Measurements from ENCODE around the gene GOLGA8H. TPM values are rescaled to one million over a fixed set of nuclear protein-coding genes. Genes with fewer than 3 reads are reported as not detected.
"Not testable (repeated sequence)": the region's sequence is repeated elsewhere in the genome, so short reads cannot be mapped to it uniquely, and the experiment has no call there.

Gene GOLGA8H, protein sequence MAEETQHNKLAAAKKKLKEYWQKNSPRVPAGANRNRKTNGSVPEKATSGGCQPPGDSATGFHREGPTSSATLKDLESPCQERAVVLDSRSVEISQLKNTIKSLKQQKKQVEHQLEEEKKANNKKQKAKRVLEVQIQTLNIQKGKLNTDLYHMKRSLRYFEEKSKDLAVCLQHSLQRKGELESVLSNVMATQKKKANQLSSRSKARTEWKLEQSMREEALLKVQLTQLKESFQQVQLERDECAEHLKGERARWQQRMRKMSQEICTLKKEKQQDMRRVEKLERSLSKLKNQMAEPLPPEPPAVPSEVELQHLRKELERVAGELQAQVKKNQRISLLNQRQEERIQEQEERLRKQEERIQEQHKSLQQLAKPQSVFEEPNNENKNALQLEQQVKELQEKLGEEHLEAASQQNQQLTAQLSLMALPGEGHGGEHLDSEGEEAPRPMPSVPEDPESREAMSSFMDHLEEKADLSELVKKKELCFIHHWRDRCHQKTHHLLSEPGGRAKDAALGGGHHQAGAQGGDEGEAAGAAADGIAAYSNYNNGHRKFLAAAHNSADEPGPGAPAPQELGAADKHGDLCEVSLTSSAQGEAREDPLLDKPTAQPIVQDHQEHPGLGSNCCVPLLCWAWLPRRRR
- total RNA-seq: 1 to 10 TPM in 1 of 2 donors, under 1 TPM in 1; 0.55 to 1.1 TPM
- 1 to 10 TPM; 1.3 to 2.4 (median 2.1) TPM for polyA plus RNA-seq (ENCODE audit: insufficient read length in 6 of 6)
- long read RNA-seq, donor 1: 0 reads
- long read RNA-seq, donor 2: 0 reads
- long read RNA-seq, donor 3: 0 reads
- long read RNA-seq, donor 4: 0 reads
- long read RNA-seq, donor 5: 0 reads
- long read RNA-seq, donor 6: 0 reads
- long read RNA-seq, donor 7: 0 reads
- long read RNA-seq, donor 8: 0 reads
- long read RNA-seq, donor 9: 0 reads
- long read RNA-seq, donor 10: 0 reads
- long read RNA-seq, donor 11: 0 reads
- long read RNA-seq, donor 12: 0 reads

DNA sequence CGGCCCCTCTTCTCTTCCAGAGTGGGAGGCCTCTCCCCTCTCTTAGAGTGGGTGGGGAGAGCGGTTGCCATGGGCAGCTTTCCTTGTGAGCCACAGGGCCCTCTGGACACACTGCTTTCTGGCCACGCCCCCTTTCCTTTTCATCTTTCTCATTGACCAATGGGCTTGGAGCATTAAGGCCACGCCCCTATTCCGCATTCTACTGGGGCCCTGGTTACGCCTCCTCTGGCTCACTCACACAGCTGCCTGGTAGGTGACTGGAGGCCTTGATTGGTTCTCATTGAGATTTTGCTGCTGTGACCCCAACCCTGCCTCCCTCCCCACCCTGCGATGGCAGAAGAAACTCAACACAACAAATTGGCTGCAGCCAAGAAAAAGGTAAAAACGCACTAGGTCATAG is at the start of gene GOLGA8H:
Gene GOLGA8H, plus strand, starts transcription at position 233 of the 400 bp plus-strand sequence. Its CDS starts 98 bp downstream, at position 331.
- H3K4me3 ChIP-seq; intact Hi-C loops (cut with DNase I); H3K9me3 ChIP-seq; DNase-seq; H3K4me1 ChIP-seq; H3K36me3 ChIP-seq; ATAC-seq; H3K27me3 ChIP-seq; H3K27ac ChIP-seq: not testable (repeated sequence)

DNA sequence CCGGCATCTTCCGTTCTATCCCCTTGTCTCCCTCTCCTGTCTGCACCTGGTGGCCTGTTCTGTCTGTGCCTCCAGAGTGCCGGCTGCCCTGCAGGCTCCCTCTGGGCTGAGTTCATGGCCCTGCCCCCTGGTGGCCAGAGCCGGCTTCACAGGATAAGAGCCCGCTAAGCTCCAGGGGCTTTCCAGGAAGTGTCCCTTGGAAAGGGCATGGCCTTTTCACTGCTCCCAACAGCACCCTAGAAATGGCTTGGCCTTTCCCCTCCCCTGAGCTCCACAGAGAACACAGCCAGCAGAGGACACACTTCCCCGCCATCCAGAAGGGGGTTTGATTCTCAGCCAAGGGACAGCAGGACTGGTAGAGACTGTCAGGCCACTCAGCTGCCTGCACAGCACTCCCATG is 36.9 kb upstream of the GOLGA8H start:
- H3K27ac ChIP-seq; H3K27me3 ChIP-seq; H3K4me1 ChIP-seq; H3K4me3 ChIP-seq; H3K9me3 ChIP-seq; H3K36me3 ChIP-seq; intact Hi-C loops (cut with DNase I): not testable (repeated sequence)
- ATAC-seq (peak; percentile 64), DNase-seq (peak in 1 of 4 donors; percentile 2)
- TF ChIP-seq, protein P1, sequence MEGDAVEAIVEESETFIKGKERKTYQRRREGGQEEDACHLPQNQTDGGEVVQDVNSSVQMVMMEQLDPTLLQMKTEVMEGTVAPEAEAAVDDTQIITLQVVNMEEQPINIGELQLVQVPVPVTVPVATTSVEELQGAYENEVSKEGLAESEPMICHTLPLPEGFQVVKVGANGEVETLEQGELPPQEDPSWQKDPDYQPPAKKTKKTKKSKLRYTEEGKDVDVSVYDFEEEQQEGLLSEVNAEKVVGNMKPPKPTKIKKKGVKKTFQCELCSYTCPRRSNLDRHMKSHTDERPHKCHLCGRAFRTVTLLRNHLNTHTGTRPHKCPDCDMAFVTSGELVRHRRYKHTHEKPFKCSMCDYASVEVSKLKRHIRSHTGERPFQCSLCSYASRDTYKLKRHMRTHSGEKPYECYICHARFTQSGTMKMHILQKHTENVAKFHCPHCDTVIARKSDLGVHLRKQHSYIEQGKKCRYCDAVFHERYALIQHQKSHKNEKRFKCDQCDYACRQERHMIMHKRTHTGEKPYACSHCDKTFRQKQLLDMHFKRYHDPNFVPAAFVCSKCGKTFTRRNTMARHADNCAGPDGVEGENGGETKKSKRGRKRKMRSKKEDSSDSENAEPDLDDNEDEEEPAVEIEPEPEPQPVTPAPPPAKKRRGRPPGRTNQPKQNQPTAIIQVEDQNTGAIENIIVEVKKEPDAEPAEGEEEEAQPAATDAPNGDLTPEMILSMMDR (IDR thresholded peaks at IDR 0.05): peak in 1 of 2 donors; percentile 63

DNA sequence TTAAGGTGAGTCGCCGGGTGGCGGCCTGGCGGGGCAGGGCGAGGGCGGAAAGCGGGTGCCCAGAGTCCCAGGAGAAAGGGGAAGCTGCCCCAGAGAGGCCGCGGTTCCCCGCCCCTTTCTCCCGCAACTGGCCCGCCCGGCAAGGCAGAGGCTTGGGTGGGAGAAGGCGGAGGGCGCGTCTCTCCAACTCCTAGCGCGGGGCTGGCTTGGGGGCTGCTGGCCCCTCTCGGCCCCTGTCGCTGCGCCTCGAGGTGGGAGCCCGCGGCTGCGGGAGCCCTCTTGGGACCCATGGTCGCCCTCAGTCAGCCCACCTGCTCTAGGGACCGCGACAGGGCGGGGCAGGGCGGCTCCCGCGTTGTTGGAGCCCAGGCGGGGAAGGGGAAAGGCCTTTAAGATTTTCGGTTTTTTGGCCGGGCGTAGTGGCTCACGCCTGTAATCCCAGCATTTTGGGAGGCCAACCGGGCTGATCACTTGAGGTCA is 30.8 kb upstream of the GOLGA8H start:
- DNase-seq; H3K4me1 ChIP-seq; intact Hi-C loops (cut with DNase I); H3K36me3 ChIP-seq; H3K27ac ChIP-seq; H3K9me3 ChIP-seq; H3K27me3 ChIP-seq: not testable (repeated sequence)
- peak overlapping the region in 1 of 2 donors; percentile 37 for H3K4me3 ChIP-seq
- peak; percentile 92 for ATAC-seq

DNA sequence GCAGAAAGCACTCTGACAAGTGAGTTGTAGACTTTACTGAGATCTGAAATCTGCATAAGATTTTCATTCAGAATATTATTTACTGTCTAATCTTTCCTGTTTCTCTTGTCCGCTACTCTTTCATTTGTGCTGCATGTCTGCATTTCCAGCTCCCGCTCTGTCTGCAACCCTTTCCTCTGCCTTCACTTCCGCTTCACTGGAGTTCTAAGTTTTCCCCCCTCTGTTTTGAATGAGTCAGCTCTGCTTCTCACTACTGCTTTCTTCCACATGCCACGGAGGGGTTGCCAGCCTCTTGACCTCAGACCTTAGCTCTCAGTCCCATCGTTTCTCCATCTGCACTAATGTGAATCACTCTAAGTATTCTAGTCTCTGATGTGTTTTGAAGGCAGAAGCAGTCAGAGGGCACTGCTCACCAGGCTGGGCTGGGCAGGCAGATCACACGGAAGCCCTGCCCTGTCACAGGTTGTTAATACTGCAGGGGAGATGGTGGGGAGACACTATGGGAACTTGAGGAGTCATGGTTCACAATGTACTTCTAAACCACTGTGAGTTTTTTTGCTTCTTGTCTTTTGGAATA is 24.3 kb upstream of the GOLGA8H start:
- H3K36me3 ChIP-seq; intact Hi-C loops (cut with DNase I); H3K4me3 ChIP-seq; DNase-seq; H3K9me3 ChIP-seq; H3K27ac ChIP-seq; H3K4me1 ChIP-seq; H3K27me3 ChIP-seq; ATAC-seq: not testable (repeated sequence)

DNA sequence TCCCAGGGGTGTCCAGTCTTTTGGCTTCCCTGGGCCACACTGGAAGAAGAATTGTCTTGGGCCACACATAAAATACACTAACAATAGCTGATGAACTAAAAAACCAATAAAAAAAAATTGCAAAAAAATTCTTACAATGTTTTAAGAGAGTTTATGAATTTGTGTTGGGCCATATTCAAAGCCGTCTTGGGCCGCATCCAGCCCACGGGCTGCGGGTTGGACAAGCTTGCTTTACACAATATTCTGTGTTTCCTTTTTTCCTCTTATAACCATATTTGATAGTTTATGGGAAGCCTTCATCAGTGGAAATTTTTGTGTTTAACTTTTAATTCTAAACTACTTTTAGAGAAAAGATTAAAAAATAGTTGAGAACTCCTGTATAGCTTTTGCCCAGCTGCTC is 23.1 kb upstream of the GOLGA8H start:
- H3K36me3 ChIP-seq; intact Hi-C loops (cut with DNase I); H3K27me3 ChIP-seq; H3K4me1 ChIP-seq; ATAC-seq; H3K9me3 ChIP-seq; H3K27ac ChIP-seq; DNase-seq; H3K4me3 ChIP-seq: not testable (repeated sequence)

DNA sequence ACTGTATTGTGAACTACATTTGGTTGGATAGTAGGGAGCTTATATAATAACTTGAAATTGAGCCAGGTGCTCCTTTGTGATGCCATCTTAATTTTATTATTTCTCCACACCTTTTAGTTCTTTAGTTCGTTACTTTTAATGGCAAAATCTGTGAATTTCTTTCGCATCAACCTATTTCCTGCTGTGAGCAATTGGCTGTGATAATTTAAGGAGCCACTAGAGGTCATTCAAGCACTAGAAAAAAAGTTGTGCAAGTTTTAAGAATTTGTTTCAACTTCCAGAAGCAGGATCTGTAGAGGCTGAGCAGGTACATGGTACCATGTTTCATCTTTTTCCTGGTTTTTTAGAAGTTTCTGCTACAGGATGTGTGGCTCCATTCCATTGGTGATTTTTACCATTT is 4.9 kb upstream of the GOLGA8H start:
- H3K4me1 ChIP-seq; H3K27me3 ChIP-seq; H3K4me3 ChIP-seq; intact Hi-C loops (cut with DNase I); DNase-seq; H3K36me3 ChIP-seq; ATAC-seq; H3K9me3 ChIP-seq; H3K27ac ChIP-seq: not testable (repeated sequence)

DNA sequence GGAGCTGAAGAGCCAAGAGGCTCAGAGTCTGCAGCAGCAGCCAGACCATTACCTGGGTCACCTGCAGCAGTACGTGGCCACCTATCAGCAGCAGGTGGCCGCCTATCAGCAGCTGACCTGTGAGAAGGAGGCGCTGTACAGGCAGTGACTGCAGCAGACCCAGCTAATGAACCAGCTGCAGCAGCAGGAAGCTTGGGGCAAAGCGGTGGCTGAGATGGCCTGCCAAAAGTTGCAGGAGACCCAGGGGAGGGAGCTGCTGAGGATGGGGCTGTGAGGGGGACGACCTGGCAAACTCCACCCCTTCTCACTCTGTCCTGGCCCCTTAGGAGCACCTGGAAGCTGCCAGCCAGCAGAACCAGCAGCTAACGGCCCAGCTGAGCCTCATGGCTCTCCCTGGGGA is 8.4 kb downstream of the GOLGA8H start:
- intact Hi-C loops (cut with DNase I); H3K27ac ChIP-seq; H3K4me1 ChIP-seq; ATAC-seq; H3K27me3 ChIP-seq; DNase-seq; H3K4me3 ChIP-seq; H3K9me3 ChIP-seq; H3K36me3 ChIP-seq: not testable (repeated sequence)

DNA sequence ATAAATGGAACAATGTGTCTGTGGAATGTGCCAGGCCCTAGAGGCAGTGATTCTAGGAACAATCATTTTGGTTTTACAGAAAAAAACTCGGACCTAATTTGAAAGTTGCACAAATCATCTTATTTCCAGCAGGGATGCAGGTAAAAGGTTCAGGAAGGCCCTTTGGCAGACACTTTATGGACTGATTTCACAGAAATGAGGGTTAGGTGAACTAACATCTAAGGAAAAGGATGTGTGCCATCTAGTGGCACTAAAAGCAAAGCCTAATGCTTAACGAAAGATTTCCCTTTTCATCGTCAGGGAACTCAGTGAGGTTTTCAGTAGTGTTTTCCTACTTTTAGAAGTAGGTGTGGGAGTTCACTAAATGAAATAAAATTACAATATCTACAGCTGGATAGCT is 17.5 kb downstream of the GOLGA8H start:
- H3K9me3 ChIP-seq; ATAC-seq; H3K4me1 ChIP-seq; H3K4me3 ChIP-seq; intact Hi-C loops (cut with DNase I); H3K36me3 ChIP-seq; DNase-seq; H3K27me3 ChIP-seq; H3K27ac ChIP-seq: not testable (repeated sequence)

DNA sequence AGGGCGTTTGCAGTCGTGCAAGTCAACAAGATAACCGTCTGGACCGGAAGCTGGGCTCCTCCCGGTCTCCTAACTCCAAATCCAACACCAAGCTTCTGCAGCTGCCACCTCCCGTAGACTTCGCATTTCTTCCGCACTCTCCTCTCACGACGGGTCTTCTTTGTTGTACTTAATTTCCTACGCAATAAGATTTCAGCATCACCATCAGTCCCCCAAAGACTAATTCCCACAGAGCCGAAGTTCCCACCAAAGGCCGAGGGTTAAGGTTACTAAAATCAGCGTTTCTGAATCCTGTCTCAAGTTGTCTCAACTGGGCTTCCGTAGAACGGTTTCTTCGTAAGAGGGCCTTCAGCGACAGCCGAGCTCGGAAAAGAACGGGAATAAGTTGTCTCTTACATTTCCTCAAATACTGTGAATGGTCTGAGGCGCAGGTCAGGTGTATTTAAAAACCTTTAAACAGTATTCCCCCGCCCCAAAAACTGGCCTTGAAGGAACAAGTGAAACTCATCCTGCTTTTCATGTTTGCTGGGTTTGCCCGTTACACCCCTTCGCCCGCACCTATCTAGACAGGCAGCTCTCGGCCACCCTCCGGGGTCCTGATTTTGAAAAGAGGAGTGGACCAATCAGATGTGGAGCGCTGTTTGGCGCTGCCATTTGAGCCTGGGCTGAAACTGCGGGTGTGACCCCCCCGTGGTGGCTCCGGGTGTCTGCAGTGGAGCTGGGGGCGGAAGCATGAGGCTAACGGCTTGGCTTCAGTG is 21.8 kb downstream of the GOLGA8H start, which contains the start of gene ARHGAP11B:
Gene ARHGAP11B, plus strand, starts transcription at position 693 of the 758 bp plus-strand sequence.
- H3K27me3 ChIP-seq; H3K9me3 ChIP-seq; intact Hi-C loops (cut with DNase I); H3K36me3 ChIP-seq: not testable (repeated sequence)
- Histone ChIP-seq H3K4me1 (peaks cover 0 to 11% of the 10 kb centered on the region in 2 donors), H3K27ac (peak within 1 kb of the TSS; percentile 91 to 94), H3K4me3 (peak within 1 kb of the TSS; percentile 55 to 61)
- DNase-seq (peak; percentile 93 to 99 (median 94)), ATAC-seq (peak; percentile 97)

DNA sequence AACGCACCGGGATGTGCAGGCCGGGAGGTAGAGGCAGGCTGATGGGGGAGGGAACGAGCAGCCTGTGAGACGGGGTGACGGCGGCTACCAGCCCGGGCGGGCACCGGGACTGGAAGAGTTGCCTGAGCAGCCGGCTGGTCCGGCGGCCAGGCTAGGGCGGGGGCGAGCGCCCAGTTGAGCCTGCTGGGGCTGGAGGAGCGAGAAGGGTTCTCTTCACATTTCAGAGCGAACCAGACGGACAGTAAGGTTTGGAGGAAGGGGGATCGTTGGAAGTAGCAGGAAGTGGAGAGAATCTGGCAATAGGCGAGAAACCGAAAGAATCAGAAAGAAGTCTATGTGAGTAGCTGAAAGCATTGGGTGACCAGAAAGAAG is 22.4 kb downstream of the GOLGA8H start:
- H3K9me3 ChIP-seq; DNase-seq; H3K36me3 ChIP-seq; H3K27me3 ChIP-seq; intact Hi-C loops (cut with DNase I): not testable (repeated sequence)
- Histone ChIP-seq H3K4me3 (peak overlapping the region; percentile 55 to 61), H3K4me1 (peaks cover 0 to 11% of the 10 kb centered on the region in 2 donors), H3K27ac (peak overlapping the region; percentile 91 to 94)
- ATAC-seq: peak; percentile 50

DNA sequence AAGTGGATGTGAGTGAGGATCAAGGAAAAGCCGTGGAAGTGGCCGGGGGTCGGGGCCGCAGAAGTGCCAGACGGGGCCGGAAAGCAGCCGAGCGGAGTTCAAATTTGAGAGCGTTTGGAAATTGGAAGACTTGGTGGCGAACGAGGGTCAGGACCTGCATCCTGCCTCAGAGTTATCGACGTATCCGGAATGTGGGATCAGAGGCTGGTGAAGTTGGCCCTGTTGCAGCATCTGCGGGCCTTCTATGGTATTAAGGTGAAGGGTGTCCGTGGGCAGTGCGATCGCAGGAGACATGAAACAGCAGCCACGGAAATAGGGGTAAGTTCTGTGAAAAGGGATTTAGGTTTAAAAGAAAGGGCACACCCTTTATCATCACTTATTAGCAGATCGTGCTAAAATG is 22.8 kb downstream of the GOLGA8H start:
- Histone ChIP-seq H3K4me3 (peak overlapping the region; percentile 55 to 61), H3K4me1 (peaks cover 0 to 11% of the 10 kb centered on the region in 2 donors)
- intact Hi-C loops (cut with DNase I); H3K36me3 ChIP-seq; H3K27me3 ChIP-seq; H3K27ac ChIP-seq; DNase-seq; H3K9me3 ChIP-seq: not testable (repeated sequence)
- ATAC-seq: peak; percentile 4
